Adrenal gland (tissue), 12 donors: ENCODE measurements around the gene MGMT. TPM values are rescaled to one million over a fixed set of nuclear protein-coding genes. Genes with fewer than 3 reads are reported as not detected.

Source experiments
- DNase-seq, 7 donors: peaks; one replicate each; pipeline ENCODE4 v3.0.0-alpha.2; 2019 to 2020
- H3K27ac ChIP-seq, 5 donors: fragments of 200-600 bp; sonication (generic) in 4 of 5; 1 replicate in 3 of 5; 2 replicates in 2 of 5; pipeline versions ENCODE4 v1.5.1 to v1.8.0; 2016 to 2020; ENCODE audit warnings: mild to moderate bottlenecking in 1 of 5
- H3K27me3 ChIP-seq: fragments of 200-600 bp; 2 replicates; pipeline ENCODE4 v1.8.0; 2021
- H3K36me3 ChIP-seq, 2 donors: fragments of 200-600 bp; replicated peaks in 1 of 2; 1 replicate in 1 of 2; 2 replicates in 1 of 2; pipeline versions ENCODE4 v1.5.1 to v1.8.0; 2018 to 2022
- H3K4me1 ChIP-seq, 2 donors: fragments of 200-600 bp; replicated peaks in 1 of 2; 1 replicate in 1 of 2; 2 replicates in 1 of 2; pipeline versions ENCODE4 v1.5.1 to v1.8.0; 2018 to 2021
- H3K4me3 ChIP-seq, 4 donors: fragments of 200-600 bp; sonication (generic) in 3 of 4; one replicate each; pipeline ENCODE4 v1.5.1; 2016 to 2018
- H3K9me3 ChIP-seq, 3 donors: fragments of 200-600 bp; sonication (generic) in 1 of 3; replicated peaks in 1 of 3; 1 replicate in 2 of 3; 2 replicates in 1 of 3; pipeline versions ENCODE4 v1.5.1 to v1.8.0; 2016 to 2021
- CTCF ChIP-seq, 6 experiments: fragments of 450-650 bp in 4 of 6; fragments of 200-600 bp in 2 of 6; sonication (generic) in 1 of 6; IDR thresholded peaks; 1 replicate in 5 of 6; 2 replicates in 1 of 6; pipeline versions ENCODE4 v1.5.1 to v1.8.0; 2016 to 2021; ENCODE audit warnings: antibody characterized with exemption in 6 of 6, mild to moderate bottlenecking in 2 of 6, moderate library complexity in 1 of 6
- POLR2A ChIP-seq, 2 donors: fragments of 450-650 bp; IDR thresholded peaks; one replicate each; pipeline ENCODE4 v1.6.1; 2017; ENCODE audit warnings: antibody characterized with exemption in 2 of 2, mild to moderate bottlenecking in 2 of 2, moderate library complexity in 1 of 2
- WGBS, 4 donors: extraction: QIAGEN DNeasy Blood & Tissue Kit in 2 of 4; methylation state at CpG; one replicate each; pipeline versions ENCODE4 v1.1.5 to v1.1.7; 2013 to 2017; 5-methylcytosine and 5-hydroxymethylcytosine counted together
- intact Hi-C, 2 donors: fragments of 100-400 bp; cut with DNase I; formaldehyde crosslinking; loops; one replicate each; pipeline versions ENCODE4 v1.14.1 to v1.15.0; 2022 to 2023
- polyA plus RNA-seq, 3 donors: library from polyadenylated mRNA; stranded (reverse); fragments of 200-250 nt in 2 of 3; fragments of 350-450 nt in 1 of 3; fragmentation: Illumina TruSeq in 1 of 3; extraction: RNeasy Lipid Tissue Mini Kit (QIAGEN cat#74804) in 1 of 3; gene quantifications; one replicate each; pipeline ENCODE4 v1.2.3, GENCODE V29; 2013 to 2014
- total RNA-seq, 9 donors: library from RNA; depleted of rRNA in 4 of 9; stranded (reverse); fragments of >200 nt in 4 of 9; fragments of 120-200 nt in 1 of 9; fragmentation: NEBNext Ultra II Directional in 1 of 9; extraction: Animal tissue kit (Norgen Biotek cat#: 25700) in 1 of 9; gene quantifications; one replicate each; pipeline versions ENCODE4 v1.1.0 to v1.2.4, GENCODE V29; 2013 to 2023
- donor health status: healthy with polysubstance abuse.
- donor health status: Bipolar disorder and iron deficiency.
- donor health status: DM: yes; HTN: yes; CAD: no.
- donor health status: DM: no; HTN: no; CAD: no.
- donor health status: DM: no; HTN: no; CAD: no.
- donor health status: DM: yes; HTN: yes; CAD: no.

Gene MGMT
- total and polyA plus RNA-seq, 12 donors: 3.8 to 35.8 (median 21.2) TPM

- no peak overlapping the region for H3K27ac ChIP-seq
- H3K4me3 ChIP-seq: no peak overlapping the region
- WGBS, 4 donors: 59 to 73% (median 71%) methylated on average over 5 of the region's 5 CpGs
Measured at GRCh38 chr10:129694691-129695243, 227.7 kb downstream of the MGMT start.

DNA sequence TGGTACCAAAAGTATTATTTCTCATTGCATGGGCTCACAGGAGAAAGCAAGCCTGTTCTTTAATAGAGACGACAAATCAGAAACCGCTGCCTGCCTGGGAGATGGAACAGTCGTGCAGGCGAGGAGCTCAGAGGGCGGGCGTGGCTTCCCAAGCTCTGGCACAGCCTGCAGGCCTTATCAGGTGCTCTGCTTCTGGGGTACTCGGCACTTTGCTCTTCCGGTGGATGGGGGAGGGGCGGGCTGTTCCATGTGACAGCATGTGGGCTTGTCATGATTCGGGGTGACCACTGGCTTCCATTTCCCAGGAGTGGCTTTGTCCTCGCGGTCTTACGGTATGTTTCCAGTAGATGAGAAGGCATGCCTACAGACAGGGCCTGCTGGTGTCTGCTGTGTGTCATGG is 228.6 kb downstream of the MGMT start:
- Histone ChIP-seq H3K4me1 (no peaks in the 10 kb centered on the region), H3K36me3 (no peaks in the 10 kb centered on the region), H3K27ac (no peak overlapping the region), H3K27me3 (no peaks in the 10 kb centered on the region), H3K9me3 (no peaks in the 10 kb centered on the region), H3K4me3 (no peak overlapping the region)
- 81 to 94% (median 87%) methylated on average over 11 to 13 of the region's 13 CpGs for WGBS, 4 donors
- DNase-seq: no peak
- intact Hi-C loops: no loop called here
- no peak for TF ChIP-seq CTCF (IDR thresholded peaks at IDR 0.05)

More at GRCh38 chr10:129694691-129695243, 227.7 kb downstream of the MGMT start:
- no peaks in the 10 kb centered on the region for H3K36me3 ChIP-seq
- no peaks in the 10 kb centered on the region for H3K4me1 ChIP-seq
- H3K9me3 ChIP-seq: no peaks in the 10 kb centered on the region
- TF ChIP-seq CTCF (IDR thresholded peaks at IDR 0.05) (no peak), POLR2A (IDR thresholded peaks at IDR 0.05) (no peak)
- intact Hi-C loops: no loop called here
- peak in 5 of 7 donors; percentile 8 to 64 (median 25) for DNase-seq
- H3K27me3 ChIP-seq: no peaks in the 10 kb centered on the region

- Histone ChIP-seq H3K36me3 (no peaks in the 10 kb centered on the region), H3K4me3 (no peak overlapping the region), H3K9me3 (no peaks in the 10 kb centered on the region), H3K27ac (no peak overlapping the region), H3K27me3 (no peaks in the 10 kb centered on the region), H3K4me1 (no peaks in the 10 kb centered on the region)
- 92 to 97% (median 96%) methylated on average over 5 to 7 of the region's 7 CpGs for WGBS, 4 donors
- intact Hi-C loops: no loop called here
- TF ChIP-seq POLR2A (IDR thresholded peaks at IDR 0.05) (no peak), CTCF (IDR thresholded peaks at IDR 0.05) (no peak)
- no peak for DNase-seq
Measured at GRCh38 chr10:129696636-129697035, 229.6 kb downstream of the MGMT start.

DNA sequence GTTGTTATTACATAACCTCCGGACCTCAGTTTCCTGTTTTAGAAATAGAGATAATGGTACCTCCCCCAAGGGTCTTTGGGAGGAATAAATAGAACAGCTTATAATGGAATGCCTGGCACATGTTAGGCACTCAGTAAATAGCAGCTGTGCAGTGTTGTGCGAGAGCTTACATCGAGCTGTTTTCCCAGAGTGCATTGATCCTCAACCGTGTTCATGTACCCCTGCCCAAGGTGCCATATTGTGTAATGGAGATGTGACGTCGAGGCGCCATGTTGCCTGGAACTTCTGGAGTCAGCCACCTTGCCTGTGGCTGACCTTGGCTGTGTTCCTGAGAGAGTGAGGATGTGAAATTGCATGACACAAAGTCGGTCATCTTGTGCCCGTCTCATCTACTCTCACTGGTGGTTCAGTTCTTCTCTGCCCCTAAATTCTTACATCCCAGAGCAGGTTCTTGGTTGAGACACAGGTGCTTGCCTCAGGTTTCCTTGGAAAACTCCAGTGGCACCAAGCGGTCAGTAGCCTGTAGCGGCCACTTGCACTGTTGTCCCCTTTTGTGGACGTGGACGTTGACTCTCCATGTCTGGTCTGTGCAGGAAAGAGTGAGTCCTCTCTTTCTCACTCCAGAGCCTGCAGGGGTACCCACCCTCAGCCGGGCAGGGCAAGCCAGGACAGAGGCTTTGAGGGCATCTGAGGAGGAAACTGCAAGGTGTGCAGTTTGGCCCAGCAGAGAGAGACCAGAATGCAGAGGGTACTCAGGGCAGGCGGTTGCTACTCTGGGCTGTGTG is 230.6 kb downstream of the MGMT start:
- H3K4me3 ChIP-seq: no peak overlapping the region
- H3K9me3 ChIP-seq: no peaks in the 10 kb centered on the region
- no peak overlapping the region for H3K27ac ChIP-seq
- H3K27me3 ChIP-seq: no peaks in the 10 kb centered on the region
- DNase-seq: no peak
- WGBS, 4 donors: 93 to 96% (median 95%) methylated on average over 9 to 15 of the region's 15 CpGs
- H3K4me1 ChIP-seq: no peaks in the 10 kb centered on the region
- TF ChIP-seq CTCF (IDR thresholded peaks at IDR 0.05) (no peak), POLR2A (IDR thresholded peaks at IDR 0.05) (no peak)
- intact Hi-C loops: no loop called here
- H3K36me3 ChIP-seq: no peaks in the 10 kb centered on the region
